ENCODE measurements around the gene MYRIP. TPM values are rescaled to one million over a fixed set of nuclear protein-coding genes. Genes with fewer than 3 reads are reported as not detected.

Gene MYRIP
- polyA plus RNA-seq, 4 donors: 0.81 to 4.5 (median 2.5) TPM

- Histone ChIP-seq H3K36me3 (ENCODE audit: control insufficient read depth in 3 of 3, insufficient read depth in 2 of 3, low read depth in 1 of 3, low read length in 3 of 3) (no peaks in the 10 kb centered on the region), H3K4me1 (ENCODE audit: control insufficient read depth in 3 of 3, insufficient read depth in 2 of 3, low read depth in 1 of 3, low read length in 2 of 3) (no peaks in the 10 kb centered on the region), H3K4me3 (ENCODE audit: low read depth in 1 of 3, low read length in 3 of 3) (no peak overlapping the region), H3K9me3 (ENCODE audit: control insufficient read depth in 2 of 2, insufficient read depth in 1 of 2, low read depth in 1 of 2, low read length in 1 of 2) (no peaks in the 10 kb centered on the region), H3K27me3 (ENCODE audit: control insufficient read depth in 3 of 3, insufficient read depth in 3 of 3, low read length in 3 of 3) (no peaks in the 10 kb centered on the region), H3K27ac (ENCODE audit: low read depth in 1 of 3, low read length in 2 of 3) (no peak overlapping the region)
- FAIRE-seq (no peak), DNase-seq (no peak)
- 73 to 85% (median 81%) methylated on average over 9 of the region's 9 CpGs for WGBS, 3 donors
Measured at GRCh38 chr3:40116478-40117177, 307.2 kb downstream of the MYRIP start.

- Histone ChIP-seq H3K4me1 (ENCODE audit: control insufficient read depth in 3 of 3, insufficient read depth in 2 of 3, low read depth in 1 of 3, low read length in 2 of 3) (no peaks in the 10 kb centered on the region), H3K27me3 (ENCODE audit: control insufficient read depth in 3 of 3, insufficient read depth in 3 of 3, low read length in 3 of 3) (no peaks in the 10 kb centered on the region), H3K36me3 (ENCODE audit: control insufficient read depth in 3 of 3, insufficient read depth in 2 of 3, low read depth in 1 of 3, low read length in 3 of 3) (no peaks in the 10 kb centered on the region), H3K9me3 (ENCODE audit: control insufficient read depth in 2 of 2, insufficient read depth in 1 of 2, low read depth in 1 of 2, low read length in 1 of 2) (no peaks in the 10 kb centered on the region), H3K4me3 (ENCODE audit: low read depth in 1 of 3, low read length in 3 of 3) (no peak overlapping the region), H3K27ac (ENCODE audit: low read depth in 1 of 3, low read length in 2 of 3) (no peak overlapping the region)
- 19 to 77% (median 23%) methylated on average over 2 of the region's 2 CpGs for WGBS, 3 donors
- FAIRE-seq (no peak), DNase-seq (peak; percentile 9 to 79)
Measured at GRCh38 chr3:40118091-40118490, 308.7 kb downstream of the MYRIP start.

GRCh38 chr3:40120067-40120692 lies 310.8 kb downstream of the MYRIP start:
- 69 to 89% (median 71%) methylated on average over 3 of the region's 3 CpGs for WGBS, 3 donors
- Histone ChIP-seq H3K4me3 (ENCODE audit: low read depth in 1 of 3, low read length in 3 of 3) (no peak overlapping the region), H3K9me3 (ENCODE audit: control insufficient read depth in 2 of 2, insufficient read depth in 1 of 2, low read depth in 1 of 2, low read length in 1 of 2) (no peaks in the 10 kb centered on the region), H3K27ac (ENCODE audit: low read depth in 1 of 3, low read length in 2 of 3) (no peak overlapping the region), H3K27me3 (ENCODE audit: control insufficient read depth in 3 of 3, insufficient read depth in 3 of 3, low read length in 3 of 3) (no peaks in the 10 kb centered on the region), H3K4me1 (ENCODE audit: control insufficient read depth in 3 of 3, insufficient read depth in 2 of 3, low read depth in 1 of 3, low read length in 2 of 3) (no peaks in the 10 kb centered on the region), H3K36me3 (ENCODE audit: control insufficient read depth in 3 of 3, insufficient read depth in 2 of 3, low read depth in 1 of 3, low read length in 3 of 3) (no peaks in the 10 kb centered on the region)
- FAIRE-seq (no peak), DNase-seq (no peak)

- FAIRE-seq: no peak
- no peak overlapping the region for H3K27ac ChIP-seq (ENCODE audit: low read depth in 1 of 3, low read length in 2 of 3)
- WGBS, 3 donors: 63 to 79% (median 64%) methylated on average over 3 of the region's 3 CpGs
- H3K36me3 ChIP-seq (ENCODE audit: control insufficient read depth in 3 of 3, insufficient read depth in 2 of 3, low read depth in 1 of 3, low read length in 3 of 3): no peaks in the 10 kb centered on the region
- no peaks in the 10 kb centered on the region for H3K4me1 ChIP-seq (ENCODE audit: control insufficient read depth in 3 of 3, insufficient read depth in 2 of 3, low read depth in 1 of 3, low read length in 2 of 3)
- no peak for DNase-seq
- no peak overlapping the region for H3K4me3 ChIP-seq (ENCODE audit: low read depth in 1 of 3, low read length in 3 of 3)
- no peaks in the 10 kb centered on the region for H3K27me3 ChIP-seq (ENCODE audit: control insufficient read depth in 3 of 3, insufficient read depth in 3 of 3, low read length in 3 of 3)
- H3K9me3 ChIP-seq (ENCODE audit: control insufficient read depth in 2 of 2, insufficient read depth in 1 of 2, low read depth in 1 of 2, low read length in 1 of 2): no peaks in the 10 kb centered on the region
Measured at GRCh38 chr3:40120806-40121205, 311.4 kb downstream of the MYRIP start.

- Histone ChIP-seq H3K4me1 (ENCODE audit: control insufficient read depth in 3 of 3, insufficient read depth in 2 of 3, low read depth in 1 of 3, low read length in 2 of 3) (no peaks in the 10 kb centered on the region), H3K27me3 (ENCODE audit: control insufficient read depth in 3 of 3, insufficient read depth in 3 of 3, low read length in 3 of 3) (no peaks in the 10 kb centered on the region), H3K27ac (ENCODE audit: low read depth in 1 of 3, low read length in 2 of 3) (no peak overlapping the region), H3K9me3 (ENCODE audit: control insufficient read depth in 2 of 2, insufficient read depth in 1 of 2, low read depth in 1 of 2, low read length in 1 of 2) (no peaks in the 10 kb centered on the region), H3K36me3 (ENCODE audit: control insufficient read depth in 3 of 3, insufficient read depth in 2 of 3, low read depth in 1 of 3, low read length in 3 of 3) (no peaks in the 10 kb centered on the region), H3K4me3 (ENCODE audit: low read depth in 1 of 3, low read length in 3 of 3) (no peak overlapping the region)
- DNase-seq (no peak), FAIRE-seq (no peak)
Measured at GRCh38 chr3:40124918-40125317, 315.5 kb downstream of the MYRIP start.

- FAIRE-seq (no peak), DNase-seq (no peak)
- Histone ChIP-seq H3K36me3 (ENCODE audit: control insufficient read depth in 3 of 3, insufficient read depth in 2 of 3, low read depth in 1 of 3, low read length in 3 of 3) (no peaks in the 10 kb centered on the region), H3K9me3 (ENCODE audit: control insufficient read depth in 2 of 2, insufficient read depth in 1 of 2, low read depth in 1 of 2, low read length in 1 of 2) (peaks cover 0 to 4% of the 10 kb centered on the region in 2 donors), H3K4me1 (ENCODE audit: control insufficient read depth in 3 of 3, insufficient read depth in 2 of 3, low read depth in 1 of 3, low read length in 2 of 3) (no peaks in the 10 kb centered on the region), H3K27me3 (ENCODE audit: control insufficient read depth in 3 of 3, insufficient read depth in 3 of 3, low read length in 3 of 3) (no peaks in the 10 kb centered on the region), H3K4me3 (ENCODE audit: low read depth in 1 of 3, low read length in 3 of 3) (no peak overlapping the region), H3K27ac (ENCODE audit: low read depth in 1 of 3, low read length in 2 of 3) (no peak overlapping the region)
- WGBS, 3 donors: 71 to 75% (median 74%) methylated on average over 2 of the region's 2 CpGs
Measured at GRCh38 chr3:40128166-40128565, 318.8 kb downstream of the MYRIP start.

GRCh38 chr3:40129510-40129909 lies 320.1 kb downstream of the MYRIP start:
- FAIRE-seq: no peak
- WGBS, 3 donors: 90 to 93% (median 90%) methylated on average over 3 of the region's 3 CpGs

GRCh38 chr3:40129981-40130380 lies 320.6 kb downstream of the MYRIP start:
- H3K27me3 ChIP-seq (ENCODE audit: control insufficient read depth in 3 of 3, insufficient read depth in 3 of 3, low read length in 3 of 3): no peaks in the 10 kb centered on the region
- H3K4me3 ChIP-seq (ENCODE audit: low read depth in 1 of 3, low read length in 3 of 3): no peak overlapping the region
- WGBS, 3 donors: 92 to 96% (median 96%) methylated on average over 2 of the region's 2 CpGs
- DNase-seq (no peak), FAIRE-seq (no peak)
- no peak overlapping the region for H3K27ac ChIP-seq (ENCODE audit: low read depth in 1 of 3, low read length in 2 of 3)
- H3K9me3 ChIP-seq (ENCODE audit: control insufficient read depth in 2 of 2, insufficient read depth in 1 of 2, low read depth in 1 of 2, low read length in 1 of 2): peaks cover 0 to 4% of the 10 kb centered on the region in 2 donors
- H3K36me3 ChIP-seq (ENCODE audit: control insufficient read depth in 3 of 3, insufficient read depth in 2 of 3, low read depth in 1 of 3, low read length in 3 of 3): no peaks in the 10 kb centered on the region
- no peaks in the 10 kb centered on the region for H3K4me1 ChIP-seq (ENCODE audit: control insufficient read depth in 3 of 3, insufficient read depth in 2 of 3, low read depth in 1 of 3, low read length in 2 of 3)

More at GRCh38 chr3:40129510-40129909, 320.1 kb downstream of the MYRIP start:
- H3K27ac ChIP-seq (ENCODE audit: low read depth in 1 of 3, low read length in 2 of 3): no peak overlapping the region
- no peak for DNase-seq
- H3K9me3 ChIP-seq (ENCODE audit: control insufficient read depth in 2 of 2, insufficient read depth in 1 of 2, low read depth in 1 of 2, low read length in 1 of 2): peaks cover 0 to 4% of the 10 kb centered on the region in 2 donors
- no peaks in the 10 kb centered on the region for H3K27me3 ChIP-seq (ENCODE audit: control insufficient read depth in 3 of 3, insufficient read depth in 3 of 3, low read length in 3 of 3)
- H3K4me1 ChIP-seq (ENCODE audit: control insufficient read depth in 3 of 3, insufficient read depth in 2 of 3, low read depth in 1 of 3, low read length in 2 of 3): no peaks in the 10 kb centered on the region
- no peaks in the 10 kb centered on the region for H3K36me3 ChIP-seq (ENCODE audit: control insufficient read depth in 3 of 3, insufficient read depth in 2 of 3, low read depth in 1 of 3, low read length in 3 of 3)
- no peak overlapping the region for H3K4me3 ChIP-seq (ENCODE audit: low read depth in 1 of 3, low read length in 3 of 3)

GRCh38 chr3:40130721-40131120 lies 321.3 kb downstream of the MYRIP start:
- Histone ChIP-seq H3K9me3 (ENCODE audit: control insufficient read depth in 2 of 2, insufficient read depth in 1 of 2, low read depth in 1 of 2, low read length in 1 of 2) (peaks cover 0 to 4% of the 10 kb centered on the region in 2 donors), H3K4me1 (ENCODE audit: control insufficient read depth in 3 of 3, insufficient read depth in 2 of 3, low read depth in 1 of 3, low read length in 2 of 3) (no peaks in the 10 kb centered on the region), H3K27ac (ENCODE audit: low read depth in 1 of 3, low read length in 2 of 3) (no peak overlapping the region), H3K36me3 (ENCODE audit: control insufficient read depth in 3 of 3, insufficient read depth in 2 of 3, low read depth in 1 of 3, low read length in 3 of 3) (no peaks in the 10 kb centered on the region), H3K27me3 (ENCODE audit: control insufficient read depth in 3 of 3, insufficient read depth in 3 of 3, low read length in 3 of 3) (no peaks in the 10 kb centered on the region), H3K4me3 (ENCODE audit: low read depth in 1 of 3, low read length in 3 of 3) (no peak overlapping the region)
- DNase-seq (no peak), FAIRE-seq (no peak)
